PC-3 (cell line): ENCODE measurements around the gene MAD1L1. TPM values are rescaled to one million over a fixed set of nuclear protein-coding genes. Genes with fewer than 3 reads are reported as not detected.

Experiments
- ATAC-seq: fragments of 200-7000 bp; cut with Tn5 transposase; 2 replicates; pipeline ENCODE4 v1.9.1; 2020; ENCODE audit warnings: mild to moderate bottlenecking, moderate library complexity
- BruUV-seq: library from RNA; stranded (reverse); fragments of 400-500 nt; replicated peaks from 2 replicates; lab custom pipeline; 2021; lab: Mats Ljungman, UMichigan
- CTCF ChIA-PET: fragments of 300-600 bp; sonication (Branson Sonifier 250); formaldehyde crosslinking; loops from one replicate; lab custom pipeline; 2022; ENCODE audit warnings: antibody characterized with exemption; lab: Charles Lee
- POLR2A ChIA-PET: fragments of 300-600 bp; sonication (Branson Sonifier 250); formaldehyde crosslinking; loops from one replicate; lab custom pipeline; 2022; ENCODE audit warnings: antibody characterized with exemption; ENCODE audit not compliant: unreplicated experiment; lab: Charles Lee
- DNase-seq: peaks from one replicate; pipeline ENCODE4 v3.0.0-alpha.2; 2015
- H2AFZ ChIP-seq: fragments of 300-600 bp; sonication (generic); 2 replicates; pipeline ENCODE4 v1.6.0; 2016; ENCODE audit warnings: antibody characterized with exemption, low read length
- H3F3A ChIP-seq: fragments of 300-600 bp; sonication (generic); one replicate; pipeline ENCODE4 v1.6.0; 2017; ENCODE audit warnings: antibody characterized with exemption, low read length, control low read depth, mild to moderate bottlenecking; ENCODE audit not compliant: unreplicated experiment
- H3K27ac ChIP-seq: fragments of 300-600 bp; sonication (generic); 2 replicates; pipeline ENCODE4 v1.5.1; 2016; ENCODE audit warnings: mild to moderate bottlenecking, low read length
- H3K27me3 ChIP-seq: fragments of 300-600 bp; sonication (generic); 2 replicates; pipeline ENCODE4 v1.6.1; 2016; ENCODE audit warnings: low read length, mixed read lengths
- H3K36me3 ChIP-seq: fragments of 300-600 bp; sonication (generic); 2 replicates; pipeline ENCODE4 v1.6.1; 2016; ENCODE audit warnings: low read depth, mixed run types, low read length, mixed read lengths
- H3K4me1 ChIP-seq: fragments of 300-600 bp; sonication (generic); 2 replicates; pipeline ENCODE4 v1.5.1; 2016; ENCODE audit warnings: low read length; ENCODE audit not compliant: insufficient read depth
- H3K4me2 ChIP-seq: fragments of 300-600 bp; sonication (generic); 2 replicates; pipeline ENCODE4 v1.6.0; 2016; ENCODE audit warnings: low read length
- H3K4me3 ChIP-seq: fragments of 300-600 bp; sonication (generic); 2 replicates; pipeline ENCODE4 v1.5.1; 2016; ENCODE audit warnings: mild to moderate bottlenecking, low read length, mixed read lengths
- H3K79me2 ChIP-seq: fragments of 300-600 bp; sonication (generic); 2 replicates; pipeline ENCODE4 v1.6.1; 2017; ENCODE audit warnings: low read length, mixed read lengths
- H3K9ac ChIP-seq: fragments of 300-600 bp; sonication (generic); 2 replicates; pipeline ENCODE4 v1.6.0; 2016; ENCODE audit warnings: mild to moderate bottlenecking, low read length
- H3K9me2 ChIP-seq: fragments of 300-600 bp; sonication (generic); replicated peaks from 2 replicates; pipeline ENCODE4 v1.6.1; 2016; ENCODE audit warnings: mixed run types, low read length, mixed read lengths
- H3K9me3 ChIP-seq: fragments of 300-600 bp; sonication (generic); 2 replicates; pipeline ENCODE4 v1.6.1; 2016; ENCODE audit warnings: low read length, mixed read lengths
- H4K20me1 ChIP-seq: fragments of 300-600 bp; sonication (generic); 2 replicates; pipeline ENCODE4 v1.6.1; 2016; ENCODE audit warnings: low read length, mixed read lengths
- CTCF ChIP-seq: fragments of 300-600 bp; sonication (generic); conservative IDR thresholded peaks from 2 replicates; pipeline ENCODE4 v1.5.1; 2017; ENCODE audit warnings: antibody characterized with exemption, low read depth, mild to moderate bottlenecking, low read length
- EZH2 ChIP-seq: fragments of 300-600 bp; sonication (generic); IDR thresholded peaks from one replicate; pipeline ENCODE4 v1.6.1; 2017; ENCODE audit warnings: antibody characterized with exemption, mild to moderate bottlenecking, low read length; ENCODE audit not compliant: unreplicated experiment
- EZH2phosphoT487 ChIP-seq: fragments of 300-600 bp; sonication (generic); IDR thresholded peaks from 2 replicates; pipeline ENCODE4 v1.6.1; 2018; ENCODE audit warnings: mild to moderate bottlenecking, antibody characterized with exemption, low read length, borderline replicate concordance
- intact Hi-C: fragments of 100-400 bp; cut with micrococcal nuclease; formaldehyde crosslinking; loops from 2 replicates; pipeline ENCODE4 v1.9.0; 2023
- total RNA-seq: library from RNA; depleted of rRNA; stranded (reverse); fragments of >200 nt; gene quantifications from 2 replicates; pipeline ENCODE4 v1.2.3, GENCODE V29; 2014

MAD1L1 gene
- total RNA-seq, 1 experiment from 2014 or later, result 88.4 TPM

- POLR2A ChIA-PET, result no interaction called here
- BruUV-seq, result no TSS peak
- DNase-seq (no peak), ATAC-seq (no peak)
- H3K4me2 ChIP-seq, result no peak overlapping the region
- H3K9me2 ChIP-seq, result no peaks in the 10 kb centered on the region
- H3K9ac ChIP-seq, result no peak overlapping the region
- H2AFZ ChIP-seq, result no peak overlapping the region
- H3K36me3 ChIP-seq, result no peaks in the 10 kb centered on the region
- no peaks in the 10 kb centered on the region for H4K20me1 ChIP-seq
- no peaks in the 10 kb centered on the region for H3K79me2 ChIP-seq
- H3K9me3 ChIP-seq, result no peaks in the 10 kb centered on the region
- intact Hi-C loops, result no loop called here
- no peaks in the 10 kb centered on the region for H3K4me1 ChIP-seq
- H3F3A ChIP-seq, result no peaks in the 10 kb centered on the region
- no peaks in the 10 kb centered on the region for H3K27me3 ChIP-seq
- TF ChIP-seq CTCF (no peak), EZH2phosphoT487 (no peak), EZH2 (no peak)
- H3K27ac ChIP-seq, result no peak overlapping the region
- H3K4me3 ChIP-seq, result no peak overlapping the region
- CTCF ChIA-PET, result no interaction called here
These were observed 279.2 kb downstream of the MAD1L1 start for GRCh38 chr7:1953199-1954190.

GRCh38 chr7:1952781-1953180 is 280.0 kb downstream of the MAD1L1 start:
- no peak for ATAC-seq
- Histone ChIP-seq H3K9me3 (no peaks in the 10 kb centered on the region), H3K9me2 (no peaks in the 10 kb centered on the region), H3K4me3 (no peak overlapping the region), H3K4me2 (no peak overlapping the region), H3K9ac (no peak overlapping the region), H2AFZ (no peak overlapping the region), H3K36me3 (no peaks in the 10 kb centered on the region), H3F3A (no peaks in the 10 kb centered on the region), H4K20me1 (no peaks in the 10 kb centered on the region), H3K27ac (no peak overlapping the region), H3K4me1 (no peaks in the 10 kb centered on the region), H3K79me2 (no peaks in the 10 kb centered on the region), H3K27me3 (no peaks in the 10 kb centered on the region)
- intact Hi-C loops, result no loop called here
- POLR2A ChIA-PET, result no interaction called here
- TF ChIP-seq EZH2phosphoT487 (no peak), CTCF (no peak), EZH2 (no peak)
- CTCF ChIA-PET, result no interaction called here
- no peak for DNase-seq
- BruUV-seq, result no TSS peak
